OCI-LY7 (cell line): Measurements from ENCODE around the gene FAM241A. TPM values are rescaled to one million over a fixed set of nuclear protein-coding genes. Genes with fewer than 3 reads are reported as not detected.

ENCODE experiments used
- BruUV-seq: library from RNA; stranded (reverse); fragments of 400-500 nt; replicated peaks from 2 replicates; lab custom pipeline; 2021; lab: Mats Ljungman, UMichigan
- CTCF ChIA-PET: fragments of 300-600 bp; sonication (Branson Sonifier 250); formaldehyde crosslinking; loops from one replicate; lab custom pipeline; 2022; ENCODE audit warnings: antibody characterized with exemption; ENCODE audit not compliant: unreplicated experiment; lab: Charles Lee
- POLR2A ChIA-PET: fragments of 300-600 bp; sonication (Branson Sonifier 250); formaldehyde crosslinking; loops from one replicate; lab custom pipeline; 2022; ENCODE audit warnings: antibody characterized with exemption; lab: Charles Lee
- DNase-seq: peaks from one replicate; pipeline ENCODE4 v3.0.0-alpha.2; 2015; ENCODE audit warnings: low spot score
- H2AFZ ChIP-seq: fragments of 200-600 bp; sonication (generic), shearing (Covaris generic); 2 replicates; pipeline ENCODE4 v1.6.1; 2014; ENCODE audit warnings: mild to moderate bottlenecking, antibody characterized with exemption, low read length, moderate library complexity
- H3K27ac ChIP-seq: fragments of 200-600 bp; sonication (generic); 2 replicates; pipeline ENCODE4 v1.5.1; 2014; ENCODE audit warnings: mixed run types, low read depth, mild to moderate bottlenecking, moderate library complexity, low read length, inconsistent platforms; ENCODE audit not compliant: poor library complexity, severe bottlenecking
- H3K36me3 ChIP-seq: fragments of 200-600 bp; sonication (generic); 2 replicates; pipeline ENCODE4 v1.6.1; 2014; ENCODE audit warnings: mild to moderate bottlenecking, antibody characterized with exemption, low read length, moderate library complexity, mixed read lengths; ENCODE audit not compliant: insufficient read depth
- H3K4me1 ChIP-seq: fragments of 200-600 bp; sonication (generic); 2 replicates; pipeline ENCODE4 v1.5.1; 2014; ENCODE audit warnings: mild to moderate bottlenecking, low read length; ENCODE audit not compliant: insufficient read depth, poor library complexity, severe bottlenecking
- H3K4me2 ChIP-seq: fragments of 200-600 bp; sonication (generic); 2 replicates; pipeline ENCODE4 v1.6.1; 2014; ENCODE audit warnings: mild to moderate bottlenecking, low read length
- H3K4me3 ChIP-seq: fragments of 200-600 bp; sonication (generic); 2 replicates; pipeline ENCODE4 v1.5.1; 2014; ENCODE audit warnings: mild to moderate bottlenecking, low read depth, low read length; ENCODE audit not compliant: poor library complexity, severe bottlenecking
- H3K79me2 ChIP-seq: fragments of 200-600 bp; sonication (generic); 2 replicates; pipeline ENCODE4 v1.6.1; 2016; ENCODE audit warnings: low read depth, mild to moderate bottlenecking, low read length, moderate library complexity, mixed read lengths; ENCODE audit not compliant: insufficient read depth
- H3K9me2 ChIP-seq: fragments of 200-600 bp; sonication (generic); 2 replicates; pipeline ENCODE4 v1.6.1; 2016; ENCODE audit warnings: mild to moderate bottlenecking, low read length, mixed read lengths; ENCODE audit not compliant: insufficient read depth
- H3K9me3 ChIP-seq: fragments of 200-600 bp; sonication (generic); 2 replicates; pipeline ENCODE4 v1.6.1; 2014; ENCODE audit warnings: mild to moderate bottlenecking, mixed run types, low read length, mixed read lengths
- H4K20me1 ChIP-seq: fragments of 200-600 bp; sonication (generic); 2 replicates; pipeline ENCODE4 v1.6.1; 2014; ENCODE audit warnings: mild to moderate bottlenecking, antibody characterized with exemption, low read length, moderate library complexity, mixed read lengths; ENCODE audit not compliant: insufficient read depth
- CTCF ChIP-seq: fragments of 200-600 bp; sonication (generic); conservative IDR thresholded peaks from 2 replicates; pipeline ENCODE4 v1.5.1; 2014; ENCODE audit warnings: mild to moderate bottlenecking, antibody characterized with exemption, low read length, moderate library complexity, mixed read lengths
- EZH2phosphoT487 ChIP-seq: fragments of 200-600 bp; sonication (generic); IDR thresholded peaks from 2 replicates; pipeline ENCODE4 v1.6.1; 2018; ENCODE audit warnings: low read depth, borderline replicate concordance, mild to moderate bottlenecking, mixed run types, antibody characterized with exemption, low read length, moderate library complexity, mixed read lengths
- intact Hi-C: fragments of 100-400 bp; cut with micrococcal nuclease; formaldehyde crosslinking; loops from one replicate; pipeline ENCODE4 v1.10.0; 2022; ENCODE audit not compliant: unreplicated experiment
- total RNA-seq, 2 experiments: library from RNA; depleted of rRNA in 1 of 2; stranded (reverse); fragments of >200 nt in 1 of 2; shearing (Covaris generic) in 1 of 2; gene quantifications; 2 replicates each; pipeline ENCODE4 v1.2.3, GENCODE V29; 2014 to 2022

FAM241A gene
- total RNA-seq, 2 experiments from 2014 or later: 2.5 to 9.5 TPM

GRCh38 chr4:112182604-112183003 lies 37.4 kb downstream of the FAM241A start:
- Histone ChIP-seq H3K4me1 (no peaks in the 10 kb centered on the region), H3K79me2 (no peaks in the 10 kb centered on the region), H2AFZ (no peak overlapping the region), H3K4me2 (no peak overlapping the region), H3K36me3 (peaks cover 4% of the 10 kb centered on the region; the same call in 1 of the 2 replicates), H3K4me3 (no peak overlapping the region), H4K20me1 (no peaks in the 10 kb centered on the region), H3K9me2 (no peaks in the 10 kb centered on the region), H3K9me3 (no peaks in the 10 kb centered on the region), H3K27ac (no peak overlapping the region)
- DNase-seq: no peak
- no TSS peak for BruUV-seq
- intact Hi-C loops: no loop called here
- TF ChIP-seq EZH2phosphoT487: no peak
- no peak for TF ChIP-seq CTCF
- ChIA-PET POLR2A (interaction anchor here (0.8 to 1.3 kb wide), 3 partner anchors 9 to 33 kb away, joined by 3 to 4 read pairs (median 3); no protein-coding TSS in a partner anchor), CTCF (no interaction called here)

GRCh38 chr4:112183252-112183651 lies 38.0 kb downstream of the FAM241A start:
- Histone ChIP-seq H3K4me3 (no peak overlapping the region), H3K4me1 (no peaks in the 10 kb centered on the region), H4K20me1 (no peaks in the 10 kb centered on the region), H3K9me2 (no peaks in the 10 kb centered on the region), H3K36me3 (peaks cover 4% of the 10 kb centered on the region; the same call in 1 of the 2 replicates), H3K4me2 (no peak overlapping the region), H3K79me2 (no peaks in the 10 kb centered on the region), H2AFZ (no peak overlapping the region), H3K27ac (no peak overlapping the region), H3K9me3 (no peaks in the 10 kb centered on the region)
- BruUV-seq: no TSS peak
- intact Hi-C loops: no loop called here
- TF ChIP-seq CTCF (no peak), EZH2phosphoT487 (no peak)
- DNase-seq: no peak
- ChIA-PET CTCF (no interaction called here), POLR2A (interaction anchor here (0.6 to 1.2 kb wide), 2 partner anchors 15 to 33 kb away, joined by 3 to 4 read pairs; no protein-coding TSS in a partner anchor)

GRCh38 chr4:112184438-112184837 lies 39.2 kb downstream of the FAM241A start:
- Histone ChIP-seq H3K36me3 (peaks cover 5% of the 10 kb centered on the region; the same call in 1 of the 2 replicates), H3K79me2 (no peaks in the 10 kb centered on the region), H3K27ac (no peak overlapping the region), H2AFZ (no peak overlapping the region), H3K4me2 (no peak overlapping the region), H4K20me1 (no peaks in the 10 kb centered on the region), H3K4me3 (no peak overlapping the region), H3K4me1 (no peaks in the 10 kb centered on the region), H3K9me3 (no peaks in the 10 kb centered on the region), H3K9me2 (no peaks in the 10 kb centered on the region)
- ChIA-PET POLR2A (interaction anchor here (0.8 to 0.9 kb wide), 2 partner anchors 12 to 85 kb away, joined by 3 read pairs; no protein-coding TSS in a partner anchor), CTCF (no interaction called here)
- BruUV-seq: no TSS peak
- no peak for DNase-seq
- no peak for TF ChIP-seq CTCF
- no peak for TF ChIP-seq EZH2phosphoT487
- intact Hi-C loops: no loop called here
